Fibroblast of pulmonary artery (primary cell): ENCODE results near the gene EFCAB12.
"Not testable (repeated sequence)": the region's sequence is repeated elsewhere in the genome, so short reads cannot be mapped to it uniquely, and the experiment has no call there.

Source experiments
- DNase-seq: peaks from one replicate; pipeline ENCODE4 v3.0.0-alpha.2; 2010; ENCODE audit warnings: low read depth
- H3K4me3 ChIP-seq: replicated peaks from 2 replicates; pipeline ENCODE4 v1.5.1; 2011; ENCODE audit warnings: low read depth, mild to moderate bottlenecking, control low read depth, low read length, moderate library complexity
- CTCF ChIP-seq: IDR thresholded peaks from 2 replicates; pipeline ENCODE4 v1.5.1; 2011; ENCODE audit warnings: mild to moderate bottlenecking, control low read depth, low read length, inconsistent platforms; ENCODE audit errors: missing control alignments

EFCAB12 gene

GRCh38 chr3:129387487-129387886 is 40.9 kb downstream of the EFCAB12 start:
- no peak for DNase-seq
- H3K4me3 ChIP-seq, result no peak overlapping the region
- TF ChIP-seq CTCF, result no peak

- DNase-seq, result no peak
- no peak for TF ChIP-seq CTCF
- H3K4me3 ChIP-seq, result no peak overlapping the region
These were observed 41.5 kb downstream of the EFCAB12 start for GRCh38 chr3:129386984-129387383.

GRCh38 chr3:129385507-129385906 is 42.9 kb downstream of the EFCAB12 start:
- not testable (repeated sequence) for H3K4me3 ChIP-seq, DNase-seq

GRCh38 chr3:129384594-129385323 is 43.7 kb downstream of the EFCAB12 start:
- no peak for TF ChIP-seq CTCF
- H3K4me3 ChIP-seq, result no peak overlapping the region
- DNase-seq, result no peak

GRCh38 chr3:129384103-129384502 is 44.3 kb downstream of the EFCAB12 start:
- not testable (repeated sequence) for H3K4me3 ChIP-seq, DNase-seq

- H3K4me3 ChIP-seq, result no peak overlapping the region
- peak; percentile 76 for DNase-seq
- TF ChIP-seq CTCF, result peak; percentile 92
These were observed 45.1 kb downstream of the EFCAB12 start for GRCh38 chr3:129383292-129383860.

GRCh38 chr3:129382366-129382765 is 46.1 kb downstream of the EFCAB12 start:
- H3K4me3 ChIP-seq, result no peak overlapping the region
- no peak for DNase-seq
- no peak for TF ChIP-seq CTCF
